Measurements from ENCODE around the gene GPRIN1. TPM values are rescaled to one million over a fixed set of nuclear protein-coding genes. Genes with fewer than 3 reads are reported as not detected.
A peak's percentile ranks its signal among the peaks of the same experiment; 100 is the strongest.

GPRIN1 gene
- total RNA-seq, 2 donors from 2014 or later: 0.22 to 0.79 TPM

DNA sequence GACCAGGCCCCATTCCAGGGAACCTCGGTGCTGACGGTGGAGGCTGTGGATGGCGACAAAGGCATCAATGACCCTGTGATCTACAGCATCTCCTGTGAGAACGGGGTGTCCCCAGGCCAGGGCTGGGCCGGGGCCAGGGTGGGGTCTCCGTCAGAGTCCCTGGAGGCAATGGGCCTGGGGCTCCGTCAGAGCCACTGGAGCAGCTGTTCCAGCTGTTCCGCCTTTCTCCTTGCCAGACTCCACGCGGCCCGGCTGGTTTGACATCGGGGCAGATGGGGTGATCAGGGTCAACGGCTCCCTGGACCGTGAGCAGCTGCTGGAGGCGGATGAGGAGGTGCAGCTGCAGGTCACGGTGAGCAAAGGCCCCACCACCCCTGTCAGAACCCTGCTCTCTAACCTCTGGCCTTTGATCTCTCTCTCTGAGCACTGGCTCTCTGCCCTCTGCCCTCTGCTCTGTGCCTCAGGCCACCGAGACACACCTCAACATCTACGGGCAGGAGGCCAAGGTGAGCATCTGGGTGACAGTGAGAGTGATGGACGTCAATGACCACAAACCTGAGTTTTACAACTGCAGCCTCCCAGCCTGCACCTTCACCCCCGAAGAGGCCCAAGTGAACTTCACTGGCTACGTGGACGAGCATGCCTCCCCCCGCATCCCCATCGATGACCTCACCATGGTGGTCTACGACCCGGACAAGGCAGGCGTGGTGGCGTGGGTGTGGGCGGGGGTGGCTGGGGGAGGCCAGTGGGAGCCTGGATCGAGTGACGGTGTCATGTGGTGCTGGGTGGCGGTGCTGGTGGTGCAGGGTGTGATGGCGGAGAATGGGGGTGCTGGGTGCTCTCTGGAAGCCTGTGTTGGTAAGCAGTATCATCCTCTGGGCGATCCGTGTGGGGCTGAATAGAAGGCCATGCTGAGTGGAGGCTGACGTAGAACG is 34.2 kb downstream of the GPRIN1 start:
- Histone ChIP-seq H3K9me3 (no peaks in the 10 kb centered on the region), H3K4me1 (no peaks in the 10 kb centered on the region), H3K27me3 (no peaks in the 10 kb centered on the region), H3K36me3 (no peaks in the 10 kb centered on the region), H3K27ac (no peak overlapping the region), H3K4me3 (no peak overlapping the region)
- no peak for DNase-seq (ENCODE audit: low spot score)
- TF ChIP-seq, protein P1, sequence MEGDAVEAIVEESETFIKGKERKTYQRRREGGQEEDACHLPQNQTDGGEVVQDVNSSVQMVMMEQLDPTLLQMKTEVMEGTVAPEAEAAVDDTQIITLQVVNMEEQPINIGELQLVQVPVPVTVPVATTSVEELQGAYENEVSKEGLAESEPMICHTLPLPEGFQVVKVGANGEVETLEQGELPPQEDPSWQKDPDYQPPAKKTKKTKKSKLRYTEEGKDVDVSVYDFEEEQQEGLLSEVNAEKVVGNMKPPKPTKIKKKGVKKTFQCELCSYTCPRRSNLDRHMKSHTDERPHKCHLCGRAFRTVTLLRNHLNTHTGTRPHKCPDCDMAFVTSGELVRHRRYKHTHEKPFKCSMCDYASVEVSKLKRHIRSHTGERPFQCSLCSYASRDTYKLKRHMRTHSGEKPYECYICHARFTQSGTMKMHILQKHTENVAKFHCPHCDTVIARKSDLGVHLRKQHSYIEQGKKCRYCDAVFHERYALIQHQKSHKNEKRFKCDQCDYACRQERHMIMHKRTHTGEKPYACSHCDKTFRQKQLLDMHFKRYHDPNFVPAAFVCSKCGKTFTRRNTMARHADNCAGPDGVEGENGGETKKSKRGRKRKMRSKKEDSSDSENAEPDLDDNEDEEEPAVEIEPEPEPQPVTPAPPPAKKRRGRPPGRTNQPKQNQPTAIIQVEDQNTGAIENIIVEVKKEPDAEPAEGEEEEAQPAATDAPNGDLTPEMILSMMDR (IDR thresholded peaks at IDR 0.05): no peak

DNA sequence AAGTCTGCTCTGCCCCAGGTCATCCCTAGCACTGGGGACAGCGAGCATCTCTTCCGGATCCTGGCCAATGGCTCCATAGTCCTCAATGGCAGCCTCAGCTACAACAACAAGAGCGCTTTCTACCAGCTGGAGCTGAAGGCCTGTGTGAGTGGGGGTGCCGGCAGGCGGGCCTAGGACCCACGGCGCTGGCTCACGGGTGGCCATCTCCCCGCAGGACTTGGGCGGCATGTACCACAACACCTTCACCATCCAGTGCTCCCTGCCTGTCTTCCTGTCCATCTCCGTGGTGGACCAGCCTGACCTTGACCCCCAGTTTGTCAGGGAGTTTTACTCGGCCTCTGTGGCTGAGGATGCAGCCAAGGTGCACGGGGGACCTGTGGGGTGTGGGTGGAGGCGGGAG is 34.9 kb downstream of the GPRIN1 start:
- Histone ChIP-seq H3K36me3 (no peaks in the 10 kb centered on the region), H3K27me3 (no peaks in the 10 kb centered on the region), H3K4me1 (no peaks in the 10 kb centered on the region), H3K9me3 (no peaks in the 10 kb centered on the region), H3K4me3 (no peak overlapping the region), H3K27ac (no peak overlapping the region)
- TF ChIP-seq, protein P1 (IDR thresholded peaks at IDR 0.05): no peak
- DNase-seq (ENCODE audit: low spot score): no peak

DNA sequence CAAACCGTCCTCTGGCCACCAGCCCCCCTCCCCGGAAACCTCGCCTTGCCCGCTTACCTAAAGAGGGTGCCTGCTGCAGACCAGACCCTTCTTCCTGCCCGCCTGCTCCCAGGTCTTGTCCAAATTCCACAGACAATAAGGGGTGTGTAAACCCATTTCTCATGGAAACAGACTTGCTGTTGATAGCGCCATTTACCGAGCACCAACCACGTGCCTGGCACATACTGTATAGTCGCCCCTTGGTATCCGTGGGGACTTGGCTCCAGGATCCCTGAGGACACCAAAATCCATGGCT is 35.7 kb downstream of the GPRIN1 start:
- DNase-seq (ENCODE audit: low spot score): no peak
- Histone ChIP-seq H3K27ac (no peak overlapping the region), H3K4me1 (no peaks in the 10 kb centered on the region), H3K27me3 (no peaks in the 10 kb centered on the region), H3K9me3 (no peaks in the 10 kb centered on the region), H3K4me3 (no peak overlapping the region), H3K36me3 (no peaks in the 10 kb centered on the region)
- TF ChIP-seq, protein P1 (IDR thresholded peaks at IDR 0.05): no peak

DNA sequence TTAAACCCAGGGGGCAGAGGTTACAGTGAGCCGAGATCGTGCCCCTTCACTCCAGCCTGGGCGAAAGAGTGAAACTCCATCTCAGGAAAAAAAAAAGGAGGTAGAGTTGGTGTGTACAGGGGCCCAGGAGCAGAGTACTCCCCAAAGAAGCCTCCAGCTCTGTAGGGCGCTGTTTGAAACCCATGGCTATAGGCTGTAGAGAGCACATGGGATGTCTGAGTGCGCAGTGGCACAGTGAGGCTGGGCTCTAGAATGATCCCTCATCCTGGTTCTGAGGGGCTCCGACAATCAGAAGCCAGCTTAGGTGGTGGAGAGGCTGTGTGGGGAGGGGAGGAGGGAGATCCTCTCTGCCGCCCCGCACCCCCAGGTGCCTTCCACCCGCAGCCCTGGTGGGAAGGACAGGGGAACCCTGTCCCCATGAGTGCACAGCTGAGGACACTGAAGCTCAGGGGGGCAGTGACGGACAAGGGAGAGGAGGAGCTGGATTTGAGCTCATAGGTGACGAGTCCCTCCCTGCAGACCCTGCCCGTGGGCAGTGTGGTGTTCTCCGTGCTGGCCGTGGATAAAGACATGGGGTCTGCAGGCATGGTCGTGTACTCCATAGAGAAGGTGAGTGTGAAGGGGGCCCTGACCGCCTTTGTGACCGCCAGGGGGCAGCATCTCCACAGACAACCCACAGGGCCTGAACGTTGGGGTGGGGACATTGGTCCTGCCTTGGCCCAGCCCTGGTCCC is 36.2 kb downstream of the GPRIN1 start:
- H3K27ac ChIP-seq: no peak overlapping the region
- no peaks in the 10 kb centered on the region for H3K4me1 ChIP-seq
- H3K36me3 ChIP-seq: no peaks in the 10 kb centered on the region
- H3K27me3 ChIP-seq: no peaks in the 10 kb centered on the region
- TF ChIP-seq, protein P1 (IDR thresholded peaks at IDR 0.05): peak; percentile 59 to 86
- peak; percentile 69 for DNase-seq (ENCODE audit: low spot score)
- no peak overlapping the region for H3K4me3 ChIP-seq
- H3K9me3 ChIP-seq: no peaks in the 10 kb centered on the region

DNA sequence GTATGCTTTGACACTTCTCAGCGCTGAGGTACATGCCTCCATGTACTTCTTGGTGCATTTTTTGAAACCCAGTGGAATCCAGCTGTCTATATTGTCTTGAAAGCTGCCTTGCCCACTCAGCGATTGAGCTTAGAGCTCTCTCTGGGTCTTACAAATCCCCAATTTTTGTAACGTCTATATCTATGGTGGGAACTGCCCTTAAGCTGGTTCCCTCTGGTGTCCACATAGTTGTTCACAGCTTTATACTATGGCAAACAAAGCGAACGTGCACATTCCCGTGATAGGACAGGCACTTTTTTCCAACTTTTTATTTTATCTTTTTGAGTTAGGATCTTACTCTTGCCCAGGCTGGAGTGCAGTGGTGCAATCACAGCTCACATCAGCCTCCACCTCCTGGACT is 39.9 kb downstream of the GPRIN1 start:
- H3K27me3 ChIP-seq: no peaks in the 10 kb centered on the region
- H3K36me3 ChIP-seq: no peaks in the 10 kb centered on the region
- H3K27ac ChIP-seq: no peak overlapping the region
- H3K4me3 ChIP-seq: no peak overlapping the region
- no peak for DNase-seq (ENCODE audit: low spot score)
- TF ChIP-seq, protein P1 (IDR thresholded peaks at IDR 0.05): no peak
- no peaks in the 10 kb centered on the region for H3K4me1 ChIP-seq
- H3K9me3 ChIP-seq: no peaks in the 10 kb centered on the region
